ENCODE measurements around the gene SPEM3.
"Not testable (repeated sequence)": the region's sequence is repeated elsewhere in the genome, so short reads cannot be mapped to it uniquely, and the experiment has no call there.

SPEM3 gene

GRCh38 chr17:7471729-7472128 lies 43.1 kb downstream of the SPEM3 start:
- no peak for DNase-seq (ENCODE audit: low read depth)

- DNase-seq (ENCODE audit: low read depth), result not testable (repeated sequence)
Measured at GRCh38 chr17:7474767-7475166, 46.1 kb downstream of the SPEM3 start.

GRCh38 chr17:7475764-7476422 lies 47.2 kb downstream of the SPEM3 start:
- DNase-seq (ENCODE audit: low read depth), result no peak

- DNase-seq (ENCODE audit: low read depth), result no peak
Measured at GRCh38 chr17:7476494-7476893, 47.8 kb downstream of the SPEM3 start.

- no peak for DNase-seq (ENCODE audit: low read depth)
Measured at GRCh38 chr17:7476951-7477350, 48.3 kb downstream of the SPEM3 start.

GRCh38 chr17:7477392-7478275 lies 49.0 kb downstream of the SPEM3 start:
- DNase-seq (ENCODE audit: low read depth), result no peak

GRCh38 chr17:7478276-7479212 lies 49.9 kb downstream of the SPEM3 start:
- peak; percentile 69 for DNase-seq (ENCODE audit: low read depth)

GRCh38 chr17:7479213-7480088 lies 50.8 kb downstream of the SPEM3 start, which contains the start of gene ZBTB4:
ZBTB4 (minus strand) TSS chr17:7479631; CDS start chr17:7466801, 12,830 bp downstream.
- DNase-seq (ENCODE audit: low read depth), result peak; percentile 64

- DNase-seq (ENCODE audit: low read depth), result no peak
Measured at GRCh38 chr17:7480089-7480384, 51.4 kb downstream of the SPEM3 start.

GRCh38 chr17:7481275-7481674 lies 52.6 kb downstream of the SPEM3 start, which contains the start of gene SLC35G6:
SLC35G6 (plus strand) TSS chr17:7481446; CDS start chr17:7481517, 71 bp downstream.
- not testable (repeated sequence) for DNase-seq (ENCODE audit: low read depth)

GRCh38 chr17:7481842-7482741 lies 53.4 kb downstream of the SPEM3 start:
- DNase-seq (ENCODE audit: low read depth), result not testable (repeated sequence)
